Lower lobe of right lung (tissue), 2 donors: ENCODE measurements around the gene SLC1A2. TPM values are rescaled to one million over a fixed set of nuclear protein-coding genes. Genes with fewer than 3 reads are reported as not detected.

ENCODE experiments used
- ATAC-seq, 2 donors: fragments of 200-7000 bp; cut with Tn5 transposase; one replicate each; pipeline ENCODE4 v1.9.1; 2020 to 2022; ENCODE audit warnings: mild to moderate bottlenecking in 2 of 2, moderate library complexity in 2 of 2
- DNase-seq: peaks from one replicate; pipeline ENCODE4 v3.0.0-alpha.2; 2020
- H3K27ac ChIP-seq: fragments of 200-600 bp; one replicate; pipeline ENCODE4 v1.8.0; 2022
- H3K27me3 ChIP-seq: fragments of 200-600 bp; one replicate; pipeline ENCODE4 v1.8.0; 2022; ENCODE audit warnings: low read depth
- H3K36me3 ChIP-seq: fragments of 200-600 bp; one replicate; pipeline ENCODE4 v1.8.0; 2022; ENCODE audit warnings: mild to moderate bottlenecking
- H3K4me1 ChIP-seq: fragments of 200-600 bp; one replicate; pipeline ENCODE4 v1.8.0; 2022
- H3K4me3 ChIP-seq: fragments of 200-600 bp; one replicate; pipeline ENCODE4 v1.8.0; 2022; ENCODE audit warnings: mild to moderate bottlenecking
- H3K9me3 ChIP-seq: fragments of 200-600 bp; one replicate; pipeline ENCODE4 v1.8.0; 2022
- intact Hi-C: fragments of 100-400 bp; cut with DNase I; formaldehyde crosslinking; loops from one replicate; pipeline ENCODE4 v1.11.0; 2022
- total RNA-seq: library from RNA; stranded (reverse); fragmentation: NEBNext Ultra II Directional; extraction: Animal tissue kit (Norgen Biotek cat#: 25700); gene quantifications from one replicate; pipeline ENCODE4 v1.2.1, GENCODE V29; 2021
- TF ChIP-seq, protein P1 (sequence below): fragments of 200-600 bp; IDR thresholded peaks from one replicate; pipeline ENCODE4 v1.8.0; 2022; ENCODE audit warnings: antibody characterized with exemption, mild to moderate bottlenecking
- donor health status: DM: no; HTN: yes; CAD: no; lungs with severe emphysema.

SLC1A2 gene
- total RNA-seq, 1 donor from 2014 or later = 3.4 TPM

- intact Hi-C loops = no loop called here
- H3K27ac ChIP-seq = no peak overlapping the region
- no peak for ATAC-seq
- H3K27me3 ChIP-seq = peaks cover 35% of the 10 kb centered on the region
- H3K4me1 ChIP-seq = peaks cover 6% of the 10 kb centered on the region
- no peak for DNase-seq
- no peaks in the 10 kb centered on the region for H3K36me3 ChIP-seq
- no peaks in the 10 kb centered on the region for H3K9me3 ChIP-seq
- no peak overlapping the region for H3K4me3 ChIP-seq
- TF ChIP-seq, protein P1, sequence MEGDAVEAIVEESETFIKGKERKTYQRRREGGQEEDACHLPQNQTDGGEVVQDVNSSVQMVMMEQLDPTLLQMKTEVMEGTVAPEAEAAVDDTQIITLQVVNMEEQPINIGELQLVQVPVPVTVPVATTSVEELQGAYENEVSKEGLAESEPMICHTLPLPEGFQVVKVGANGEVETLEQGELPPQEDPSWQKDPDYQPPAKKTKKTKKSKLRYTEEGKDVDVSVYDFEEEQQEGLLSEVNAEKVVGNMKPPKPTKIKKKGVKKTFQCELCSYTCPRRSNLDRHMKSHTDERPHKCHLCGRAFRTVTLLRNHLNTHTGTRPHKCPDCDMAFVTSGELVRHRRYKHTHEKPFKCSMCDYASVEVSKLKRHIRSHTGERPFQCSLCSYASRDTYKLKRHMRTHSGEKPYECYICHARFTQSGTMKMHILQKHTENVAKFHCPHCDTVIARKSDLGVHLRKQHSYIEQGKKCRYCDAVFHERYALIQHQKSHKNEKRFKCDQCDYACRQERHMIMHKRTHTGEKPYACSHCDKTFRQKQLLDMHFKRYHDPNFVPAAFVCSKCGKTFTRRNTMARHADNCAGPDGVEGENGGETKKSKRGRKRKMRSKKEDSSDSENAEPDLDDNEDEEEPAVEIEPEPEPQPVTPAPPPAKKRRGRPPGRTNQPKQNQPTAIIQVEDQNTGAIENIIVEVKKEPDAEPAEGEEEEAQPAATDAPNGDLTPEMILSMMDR = no peak
Measured at GRCh38 chr11:35414311-35414710, 5.0 kb downstream of the SLC1A2 start.

GRCh38 chr11:35413598-35413997 is 5.8 kb downstream of the SLC1A2 start:
- H3K4me1 ChIP-seq = no peaks in the 10 kb centered on the region
- no peaks in the 10 kb centered on the region for H3K9me3 ChIP-seq
- no peak overlapping the region for H3K4me3 ChIP-seq
- ATAC-seq (no peak), DNase-seq (no peak)
- intact Hi-C loops = no loop called here
- H3K27ac ChIP-seq = no peak overlapping the region
- H3K36me3 ChIP-seq = no peaks in the 10 kb centered on the region
- TF ChIP-seq, protein P1 = no peak
- H3K27me3 ChIP-seq = peaks cover 27% of the 10 kb centered on the region

- H3K4me3 ChIP-seq = no peak overlapping the region
- no peaks in the 10 kb centered on the region for H3K4me1 ChIP-seq
- ATAC-seq = no peak
- intact Hi-C loops = no loop called here
- H3K27me3 ChIP-seq = peaks cover 15% of the 10 kb centered on the region
- H3K27ac ChIP-seq = no peak overlapping the region
- no peaks in the 10 kb centered on the region for H3K9me3 ChIP-seq
- no peaks in the 10 kb centered on the region for H3K36me3 ChIP-seq
- no peak for DNase-seq
- TF ChIP-seq, protein P1 = peak; percentile 27
Measured at GRCh38 chr11:35412285-35412684, 7.1 kb downstream of the SLC1A2 start.

GRCh38 chr11:35407041-35407440 is 12.3 kb downstream of the SLC1A2 start:
- DNase-seq (no peak), ATAC-seq (no peak)
- TF ChIP-seq, protein P1 = no peak
- no peaks in the 10 kb centered on the region for H3K4me1 ChIP-seq
- no peaks in the 10 kb centered on the region for H3K36me3 ChIP-seq
- H3K9me3 ChIP-seq = no peaks in the 10 kb centered on the region
- no peak overlapping the region for H3K4me3 ChIP-seq
- no peak overlapping the region for H3K27ac ChIP-seq
- intact Hi-C loops = no loop called here
- no peaks in the 10 kb centered on the region for H3K27me3 ChIP-seq

GRCh38 chr11:35404388-35404775 is 15.0 kb downstream of the SLC1A2 start:
- intact Hi-C loops = no loop called here

More at GRCh38 chr11:35404388-35404775, 15.0 kb downstream of the SLC1A2 start:
- H3K36me3 ChIP-seq = no peaks in the 10 kb centered on the region
- DNase-seq (peak; percentile 56), ATAC-seq (peak; percentile 82 to 87)
- no peak overlapping the region for H3K4me3 ChIP-seq
- H3K27ac ChIP-seq = peak overlapping the region; percentile 43
- no peaks in the 10 kb centered on the region for H3K9me3 ChIP-seq
- H3K27me3 ChIP-seq = no peaks in the 10 kb centered on the region
- TF ChIP-seq, protein P1 = peak; percentile 53
- H3K4me1 ChIP-seq = no peaks in the 10 kb centered on the region
